Activated naive CD8-positive, alpha-beta T cell treated with anti-CD3 and anti-CD28 coated beads, Interleukin-2, amount 10 ng/mL, durations not matched to agents 7 days and 5 days (primary cell): ENCODE results near the gene PFKFB4. TPM values are rescaled to one million over a fixed set of nuclear protein-coding genes. Genes with fewer than 3 reads are reported as not detected.

Experiments used
- ATAC-seq: fragments of 150-1000 bp; cut with Tn5 transposase; one replicate; pipeline ENCODE4 v1.10.0; 2021; ENCODE audit warnings: low read depth, moderate library complexity
- POLR2A ChIA-PET: fragments of 350-600 bp; sonication (Branson Sonifier 250); formaldehyde crosslinking; loops from one replicate; lab custom pipeline; 2021; ENCODE audit warnings: antibody characterized with exemption; lab: Charles Lee
- DNase-seq: peaks from one replicate; pipeline ENCODE4 v3.0.0; 2021
- H3K27ac Mint-ChIP-seq: one replicate; pipeline ENCODE4 v1.8.0; 2022; ENCODE audit warnings: mild to moderate bottlenecking, mixed read lengths
- H3K27me3 Mint-ChIP-seq: one replicate; pipeline ENCODE4 v1.8.0; 2022; ENCODE audit warnings: mild to moderate bottlenecking, moderate library complexity, mixed read lengths
- H3K36me3 Mint-ChIP-seq: one replicate; pipeline ENCODE4 v1.8.0; 2021; ENCODE audit warnings: mild to moderate bottlenecking, mixed read lengths
- H3K4me1 Mint-ChIP-seq: one replicate; pipeline ENCODE4 v1.8.0; 2021; ENCODE audit warnings: mixed read lengths
- H3K4me3 Mint-ChIP-seq: one replicate; pipeline ENCODE4 v1.8.0; 2022; ENCODE audit warnings: mild to moderate bottlenecking, moderate library complexity, mixed read lengths
- H3K9me3 Mint-ChIP-seq: one replicate; pipeline ENCODE4 v1.8.0; 2021; ENCODE audit warnings: mixed read lengths
- total RNA-seq, 2 experiments: library from RNA; stranded (reverse); gene quantifications; one replicate each; pipeline ENCODE4 v1.2.3, GENCODE V29; 2021

Gene PFKFB4
- 10 to 100 TPM; 56.8 to 60.7 TPM for total RNA-seq

DNA sequence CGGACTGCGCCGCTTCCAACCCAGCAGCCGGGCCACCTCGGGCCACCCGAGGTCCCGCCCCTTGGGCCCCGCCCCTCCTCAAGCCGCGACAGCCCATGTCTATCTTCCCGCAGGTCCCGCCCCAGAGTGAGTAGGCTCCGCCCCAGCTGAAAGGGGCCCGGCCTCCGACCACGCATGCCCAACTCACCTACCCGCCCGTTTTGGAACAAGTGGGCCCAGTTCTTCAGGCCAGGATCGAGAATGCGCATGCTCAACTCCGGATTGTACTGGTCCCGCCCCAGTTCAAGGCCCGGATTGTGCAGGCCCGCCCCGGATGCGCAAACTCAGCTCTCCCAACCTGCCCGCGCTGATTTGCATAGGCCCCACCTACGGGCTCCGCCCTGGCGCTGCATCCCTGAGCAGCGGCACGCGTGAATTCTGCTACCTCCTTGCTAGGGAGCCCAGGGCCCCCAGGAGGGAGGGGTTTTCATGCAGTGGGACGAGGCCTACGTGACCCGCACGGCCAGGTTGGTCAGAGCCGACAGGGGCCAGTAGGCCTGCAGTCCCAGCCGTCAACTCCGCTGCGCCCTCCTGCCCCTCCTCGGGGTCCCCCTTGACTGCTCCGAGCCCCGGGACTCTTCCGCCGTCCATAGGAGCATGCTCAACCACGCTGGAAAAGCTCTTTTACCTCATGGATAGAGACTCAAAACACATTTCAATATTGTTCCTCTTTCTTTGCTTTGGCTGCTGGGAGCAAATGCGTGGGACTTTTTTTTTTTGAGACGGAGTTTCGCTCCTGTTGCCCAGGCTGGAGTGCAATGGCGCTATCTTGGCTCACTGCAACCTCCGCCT, at the start of gene PFKFB4:
PFKFB4 (minus strand) TSS at position 8 of the 831 bp plus-strand sequence. CDS start 26 bp downstream, outside the sequence.
- DNase-seq (peak; percentile 99), ATAC-seq (peak; percentile 89)
- Mint-ChIP-seq H3K36me3 (peaks cover 15% of the 10 kb centered on the region), H3K27me3 (no peaks in the 10 kb centered on the region), H3K4me3 (peak within 1 kb of the TSS; percentile 86), H3K9me3 (no peaks in the 10 kb centered on the region), H3K27ac (peak within 1 kb of the TSS; percentile 80), H3K4me1 (peaks cover 46% of the 10 kb centered on the region)
- POLR2A ChIA-PET, result interaction anchor here (0.6 to 2.3 kb wide), 7 partner anchors 84 to 129 kb away, joined by 3 to 16 read pairs (median 4); partner anchors contain the start of genes ATRIP, CCDC51, NCKIPSD and TMA7

DNA sequence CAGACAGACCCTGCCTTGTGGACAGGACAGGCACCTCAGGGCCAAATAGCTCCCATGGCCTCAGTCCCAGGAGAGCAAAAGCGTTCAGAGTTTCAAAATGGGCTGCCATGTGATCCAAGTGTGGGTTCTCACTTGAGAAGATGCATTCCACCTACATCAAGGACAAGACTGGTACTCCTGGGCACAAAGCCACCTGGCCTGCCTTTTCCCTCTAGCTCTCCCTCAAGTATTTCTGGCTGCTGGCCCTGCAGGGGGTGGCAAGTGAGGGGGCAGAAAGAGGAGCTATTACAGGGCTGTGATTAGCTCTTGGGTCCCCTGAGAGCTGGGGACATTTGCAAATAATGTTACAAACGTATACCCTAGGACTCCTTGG, 45.0 kb upstream of the PFKFB4 start:
- Mint-ChIP-seq H3K36me3 (peaks cover 22% of the 10 kb centered on the region), H3K4me1 (no peaks in the 10 kb centered on the region), H3K27ac (no peak overlapping the region), H3K4me3 (no peak overlapping the region), H3K27me3 (no peaks in the 10 kb centered on the region), H3K9me3 (no peaks in the 10 kb centered on the region)
- DNase-seq, result no peak
- ATAC-seq, result no peak
- POLR2A ChIA-PET, result no interaction called here

DNA sequence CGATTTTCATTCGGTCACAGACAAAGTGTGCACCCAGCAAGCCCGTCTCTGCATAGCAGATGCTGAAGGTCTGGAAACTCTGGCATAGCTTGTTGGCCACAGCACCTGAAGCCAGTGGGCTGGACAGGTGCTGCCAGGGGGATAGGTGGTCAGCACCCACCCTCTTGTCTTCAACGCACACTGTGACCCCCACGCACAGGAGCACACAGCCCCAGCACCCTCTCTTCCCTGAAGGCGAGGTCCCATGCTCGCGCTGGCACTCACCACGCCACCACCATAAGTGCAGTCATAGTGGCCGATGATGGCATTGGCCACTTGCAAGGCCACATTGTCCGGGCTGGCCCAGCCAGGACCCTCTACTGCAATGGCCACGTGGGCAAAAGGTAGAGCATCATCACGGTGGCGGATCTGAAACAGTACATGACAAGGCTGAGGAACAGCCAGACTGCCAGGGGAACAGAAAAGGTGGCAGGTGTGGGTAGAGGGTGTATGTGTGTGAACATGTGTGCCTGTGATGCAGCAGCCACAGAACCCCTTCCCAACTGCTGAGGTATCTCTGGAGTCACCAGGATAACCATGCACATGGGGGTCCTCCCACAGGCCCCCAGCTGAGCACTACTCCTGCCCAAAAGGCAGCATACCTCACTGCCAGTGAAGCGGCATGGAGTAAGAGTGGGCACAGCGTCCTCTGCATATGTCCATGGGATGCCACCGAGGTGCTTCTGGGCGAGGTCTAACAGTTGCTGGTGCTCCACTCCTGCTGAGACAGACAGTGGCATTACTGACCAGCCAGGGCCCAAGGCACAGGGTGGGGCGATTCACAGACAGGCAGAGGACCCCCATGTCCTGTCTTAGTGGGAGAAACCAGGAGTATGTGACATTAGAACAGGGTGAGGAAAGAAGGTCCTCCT, 44.4 kb upstream of the PFKFB4 start:
- POLR2A ChIA-PET, result no interaction called here
- DNase-seq, result no peak

DNA sequence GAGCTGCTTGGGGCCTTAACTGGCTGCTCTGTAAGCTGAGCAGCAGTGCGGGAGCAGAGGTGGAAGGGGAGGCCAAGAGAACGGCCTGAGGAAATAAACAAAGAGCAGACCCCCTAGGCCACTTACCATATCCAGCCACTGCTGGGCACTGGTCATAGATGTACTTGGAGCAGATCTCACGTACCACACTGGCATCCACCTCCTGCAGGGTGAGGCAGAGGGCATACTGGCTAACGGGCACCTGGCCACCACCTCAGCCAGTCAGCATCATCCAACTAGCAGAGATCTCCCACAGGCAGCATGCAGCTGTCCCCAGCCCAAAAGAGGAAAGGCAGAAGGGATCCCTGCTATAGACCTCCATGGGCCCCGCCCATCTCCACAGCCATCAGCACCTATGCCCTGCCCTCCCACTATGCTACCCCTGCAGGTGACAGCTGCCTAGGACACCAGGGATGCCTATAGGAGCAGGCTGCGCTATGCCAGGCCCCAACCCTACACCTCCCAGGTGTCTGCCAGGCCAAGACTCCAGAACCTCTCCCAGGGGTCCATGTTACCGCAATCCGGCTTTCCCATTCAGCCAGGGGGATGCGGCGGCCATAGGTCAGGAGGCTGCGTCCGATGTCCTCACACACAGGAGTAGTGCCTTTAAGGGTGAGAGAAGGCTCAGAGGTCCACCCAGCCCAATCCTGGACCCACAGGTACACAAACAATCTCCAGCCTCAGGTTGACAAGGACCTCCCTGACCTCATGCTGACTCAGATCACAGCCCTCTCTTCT, 43.1 kb upstream of the PFKFB4 start:
- DNase-seq (no peak), ATAC-seq (no peak)
- Mint-ChIP-seq H3K4me1 (no peaks in the 10 kb centered on the region), H3K27me3 (peaks cover 11% of the 10 kb centered on the region), H3K27ac (no peak overlapping the region), H3K36me3 (peaks cover 19% of the 10 kb centered on the region), H3K4me3 (no peak overlapping the region), H3K9me3 (no peaks in the 10 kb centered on the region)
- POLR2A ChIA-PET, result no interaction called here

More for the DNA sequence above, 44.4 kb upstream of the PFKFB4 start:
- ATAC-seq, result no peak
- peaks cover 3% of the 10 kb centered on the region for H3K27me3 Mint-ChIP-seq
- no peaks in the 10 kb centered on the region for H3K9me3 Mint-ChIP-seq
- H3K4me3 Mint-ChIP-seq, result no peak overlapping the region
- H3K36me3 Mint-ChIP-seq, result peaks cover 22% of the 10 kb centered on the region
- no peaks in the 10 kb centered on the region for H3K4me1 Mint-ChIP-seq
- H3K27ac Mint-ChIP-seq, result no peak overlapping the region

- H3K4me3 Mint-ChIP-seq, result no peak overlapping the region
- POLR2A ChIA-PET, result no interaction called here
- no peak overlapping the region for H3K27ac Mint-ChIP-seq
- ATAC-seq (no peak), DNase-seq (no peak)
- peaks cover 16% of the 10 kb centered on the region for H3K36me3 Mint-ChIP-seq
- no peaks in the 10 kb centered on the region for H3K9me3 Mint-ChIP-seq
- H3K4me1 Mint-ChIP-seq, result peaks cover 4% of the 10 kb centered on the region
- peaks cover 17% of the 10 kb centered on the region for H3K27me3 Mint-ChIP-seq
Measured at GRCh38 chr3:48599077-48599501, 42.5 kb upstream of the PFKFB4 start.

DNA sequence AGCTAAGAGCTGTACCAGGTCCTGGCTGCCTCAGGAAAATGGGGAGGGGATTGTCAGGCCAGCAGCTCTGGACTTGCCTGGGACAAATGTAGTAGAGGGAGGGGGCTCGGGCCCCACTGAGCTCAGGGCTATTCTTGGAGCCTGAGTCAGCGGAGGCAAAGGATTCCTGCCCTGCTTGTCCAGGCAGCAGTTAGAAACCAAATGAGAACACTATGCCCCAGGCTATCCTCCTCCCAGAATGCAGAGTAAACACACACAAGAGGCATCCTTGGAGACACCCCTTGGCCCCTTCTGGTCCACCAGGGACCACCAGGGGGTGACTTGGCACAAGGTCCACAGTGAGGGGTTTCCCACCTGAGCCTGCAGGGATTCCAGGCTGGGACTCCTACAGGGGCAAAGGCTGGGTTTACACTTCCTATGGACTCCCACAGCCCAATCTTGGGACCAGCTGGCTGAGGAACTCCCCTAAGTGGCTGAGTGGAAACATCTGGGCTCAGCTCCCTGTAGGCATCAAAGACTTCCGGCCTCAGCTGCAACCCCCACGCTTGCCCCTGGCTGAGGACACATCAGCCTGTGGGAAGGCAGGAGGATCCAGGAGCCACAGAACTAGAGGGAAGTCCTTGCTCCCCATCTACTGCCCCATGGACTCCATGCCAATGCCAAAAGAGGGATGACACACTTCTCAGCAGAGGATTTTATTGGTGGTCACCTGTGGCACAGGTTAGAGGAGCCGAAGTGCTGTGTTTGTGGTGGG, 41.9 kb upstream of the PFKFB4 start:
- peaks cover 22% of the 10 kb centered on the region for H3K27me3 Mint-ChIP-seq
- H3K9me3 Mint-ChIP-seq, result no peaks in the 10 kb centered on the region
- no peak for ATAC-seq
- H3K36me3 Mint-ChIP-seq, result peaks cover 13% of the 10 kb centered on the region
- H3K4me1 Mint-ChIP-seq, result peaks cover 4% of the 10 kb centered on the region
- H3K4me3 Mint-ChIP-seq, result no peak overlapping the region
- no peak for DNase-seq
- no peak overlapping the region for H3K27ac Mint-ChIP-seq
- POLR2A ChIA-PET, result no interaction called here

DNA sequence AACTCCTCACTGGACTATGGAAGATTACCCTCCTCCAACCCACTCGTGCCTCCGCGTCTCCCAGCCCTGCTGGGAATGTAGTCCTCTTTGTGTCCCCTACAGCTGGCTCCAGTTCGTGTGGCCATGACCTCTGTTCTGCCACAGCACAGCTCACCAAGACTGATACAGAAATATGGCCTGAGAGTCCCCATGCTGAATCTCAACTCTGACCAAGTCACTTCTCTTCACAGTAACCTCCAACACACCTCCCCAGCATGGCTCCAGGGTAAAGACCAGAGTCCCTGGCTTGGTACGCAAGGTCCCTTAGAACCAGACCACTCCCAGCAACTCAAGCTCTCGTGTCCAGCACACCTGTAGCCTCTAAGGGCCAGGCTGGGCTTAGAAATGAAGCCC, 40.8 kb upstream of the PFKFB4 start:
- ATAC-seq, result no peak
- Mint-ChIP-seq H3K27me3 (peaks cover 22% of the 10 kb centered on the region), H3K4me3 (no peak overlapping the region), H3K27ac (peak overlapping the region; percentile 64), H3K9me3 (no peaks in the 10 kb centered on the region), H3K36me3 (peaks cover 7% of the 10 kb centered on the region), H3K4me1 (peaks cover 4% of the 10 kb centered on the region)
- no peak for DNase-seq
- POLR2A ChIA-PET, result no interaction called here

GRCh38 chr3:48596676-48597407, 40.2 kb upstream of the PFKFB4 start:
- ATAC-seq, result no peak
- H3K27ac Mint-ChIP-seq, result peak overlapping the region; percentile 64

GRCh38 chr3:48596157-48596556, 39.6 kb upstream of the PFKFB4 start:
- DNase-seq (no peak), ATAC-seq (no peak)
- peaks cover 4% of the 10 kb centered on the region for H3K4me1 Mint-ChIP-seq
- H3K27ac Mint-ChIP-seq, result no peak overlapping the region
- no peak overlapping the region for H3K4me3 Mint-ChIP-seq
- peaks cover 22% of the 10 kb centered on the region for H3K27me3 Mint-ChIP-seq
- POLR2A ChIA-PET, result no interaction called here
- peaks cover 4% of the 10 kb centered on the region for H3K36me3 Mint-ChIP-seq
- no peaks in the 10 kb centered on the region for H3K9me3 Mint-ChIP-seq

More at GRCh38 chr3:48596676-48597407, 40.2 kb upstream of the PFKFB4 start:
- H3K4me3 Mint-ChIP-seq, result no peak overlapping the region
- H3K36me3 Mint-ChIP-seq, result peaks cover 4% of the 10 kb centered on the region
- H3K27me3 Mint-ChIP-seq, result peaks cover 22% of the 10 kb centered on the region
- no peaks in the 10 kb centered on the region for H3K9me3 Mint-ChIP-seq
- peaks cover 4% of the 10 kb centered on the region for H3K4me1 Mint-ChIP-seq
- no peak for DNase-seq
- POLR2A ChIA-PET, result no interaction called here

GRCh38 chr3:48595526-48596121, 39.0 kb upstream of the PFKFB4 start:
- H3K4me1 Mint-ChIP-seq, result peaks cover 4% of the 10 kb centered on the region
- no peak for ATAC-seq
- DNase-seq, result no peak
- no peak overlapping the region for H3K27ac Mint-ChIP-seq
- no peaks in the 10 kb centered on the region for H3K9me3 Mint-ChIP-seq
- no peak overlapping the region for H3K4me3 Mint-ChIP-seq
- POLR2A ChIA-PET, result no interaction called here
- peaks cover 4% of the 10 kb centered on the region for H3K36me3 Mint-ChIP-seq
- peaks cover 24% of the 10 kb centered on the region for H3K27me3 Mint-ChIP-seq

GRCh38 chr3:48595075-48595525, 38.5 kb upstream of the PFKFB4 start, which contains the start of gene COL7A1:
TSS of gene COL7A1 (minus strand) at chr3:48595329. CDS start at chr3:48595159, 170 bp downstream.
- ATAC-seq, result no peak
- H3K9me3 Mint-ChIP-seq, result no peaks in the 10 kb centered on the region
- peaks cover 4% of the 10 kb centered on the region for H3K4me1 Mint-ChIP-seq
- peaks cover 4% of the 10 kb centered on the region for H3K36me3 Mint-ChIP-seq
- no peak for DNase-seq
- H3K27me3 Mint-ChIP-seq, result peaks cover 26% of the 10 kb centered on the region
- no peak within 1 kb of the TSS for H3K27ac Mint-ChIP-seq
- no peak within 1 kb of the TSS for H3K4me3 Mint-ChIP-seq
- POLR2A ChIA-PET, result no interaction called here
